NCI-H82 treated with DMSO at 0.1 percent for 48 hours (cell line): Measurements from ENCODE around the gene DPEP3.
"Not testable (repeated sequence)": the region's sequence is repeated elsewhere in the genome, so short reads cannot be mapped to it uniquely, and the experiment has no call there.

Source experiments
- DNase-seq: peaks from one replicate; lab custom pipeline; 2025; ENCODE audit not compliant: unreplicated experiment; lab: John Stamatoyannopoulos, UW

Gene DPEP3

DNA sequence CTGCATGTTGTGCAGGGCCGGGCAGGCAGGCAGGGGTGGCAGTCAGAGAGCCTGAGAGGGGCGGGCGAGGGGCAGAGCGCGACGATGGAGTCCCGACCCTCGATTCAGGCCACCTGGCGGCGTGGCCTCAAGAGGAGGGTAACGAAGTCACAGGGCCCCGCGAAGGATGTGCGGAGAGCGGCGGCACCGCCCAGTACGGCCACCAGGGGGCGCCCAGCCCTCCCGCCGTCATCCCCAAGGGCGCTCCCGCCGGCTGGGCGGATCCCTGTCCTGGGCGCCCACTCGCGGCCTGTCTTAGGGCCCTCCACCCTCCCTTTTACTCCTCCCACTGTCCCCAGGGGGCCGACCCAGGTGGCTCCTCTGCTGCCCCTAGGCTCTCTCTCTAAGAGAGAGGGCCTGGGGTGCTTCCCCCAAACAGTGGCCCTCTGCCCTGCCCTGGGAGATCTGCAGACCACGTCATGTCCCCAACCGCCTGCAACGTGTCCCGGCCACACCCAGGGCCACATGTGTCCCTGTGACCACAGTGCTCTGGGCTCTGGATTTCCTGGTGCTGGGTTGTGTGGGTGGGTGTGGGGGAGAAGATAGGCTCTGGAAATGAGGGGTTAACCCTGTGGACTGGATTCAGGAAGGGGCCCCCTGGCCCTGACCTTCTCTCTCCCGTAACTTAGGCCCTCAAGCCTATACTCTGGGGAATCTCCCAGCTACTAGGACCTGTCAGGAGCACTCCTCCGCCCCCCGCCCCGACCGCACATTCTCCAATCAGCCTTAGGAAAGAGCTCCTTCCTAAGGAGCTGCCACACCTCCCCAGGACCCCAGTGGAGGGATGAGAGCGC, 13.1 kb upstream of the DPEP3 start:
- peak; percentile 46 for DNase-seq

DNA sequence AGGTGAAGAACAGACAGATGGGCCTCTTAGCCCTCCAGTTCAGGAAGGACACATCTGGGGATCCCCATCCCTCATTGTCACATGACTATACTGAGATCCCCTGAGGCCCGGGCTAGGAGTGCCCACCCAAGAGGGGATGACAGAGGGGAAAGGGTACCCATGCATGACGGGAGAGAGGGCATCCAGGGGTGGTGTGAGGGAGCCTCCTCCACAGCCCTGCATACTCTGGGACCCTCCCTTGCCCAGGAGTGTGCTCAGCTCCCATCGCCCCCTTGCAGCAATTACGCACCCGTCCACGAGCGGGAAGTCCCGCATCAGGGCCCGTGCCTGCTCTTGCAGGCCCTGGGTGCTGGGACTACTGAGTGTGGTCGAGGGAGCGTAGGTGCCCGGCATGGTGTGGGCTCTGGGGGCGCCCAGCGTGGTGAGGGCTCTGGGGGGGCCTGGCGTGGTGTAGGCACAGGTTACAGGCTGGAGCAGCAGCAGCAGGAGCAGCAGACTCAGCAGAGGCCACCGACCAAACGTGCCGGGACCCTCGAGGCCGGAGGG, 12.4 kb upstream of the DPEP3 start:
- no peak for DNase-seq

DNA sequence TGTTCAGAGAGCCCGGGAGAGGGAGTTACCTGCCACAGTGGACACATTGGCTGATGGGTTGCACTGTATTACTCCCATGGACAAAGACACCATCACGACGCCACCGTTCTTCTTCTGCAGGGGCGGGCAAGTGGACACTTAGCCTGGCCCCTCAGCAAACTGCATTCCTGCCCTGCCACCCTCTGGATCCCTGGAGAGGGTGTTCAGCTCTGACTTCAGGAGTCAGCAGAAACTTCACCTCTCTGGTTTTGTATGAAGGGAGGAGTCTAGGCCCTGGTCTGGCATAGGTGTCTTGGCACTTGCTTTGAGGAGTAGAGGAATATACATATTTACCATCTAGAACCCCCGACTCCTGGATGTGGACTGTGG, 9.7 kb upstream of the DPEP3 start:
- no peak for DNase-seq

DNA sequence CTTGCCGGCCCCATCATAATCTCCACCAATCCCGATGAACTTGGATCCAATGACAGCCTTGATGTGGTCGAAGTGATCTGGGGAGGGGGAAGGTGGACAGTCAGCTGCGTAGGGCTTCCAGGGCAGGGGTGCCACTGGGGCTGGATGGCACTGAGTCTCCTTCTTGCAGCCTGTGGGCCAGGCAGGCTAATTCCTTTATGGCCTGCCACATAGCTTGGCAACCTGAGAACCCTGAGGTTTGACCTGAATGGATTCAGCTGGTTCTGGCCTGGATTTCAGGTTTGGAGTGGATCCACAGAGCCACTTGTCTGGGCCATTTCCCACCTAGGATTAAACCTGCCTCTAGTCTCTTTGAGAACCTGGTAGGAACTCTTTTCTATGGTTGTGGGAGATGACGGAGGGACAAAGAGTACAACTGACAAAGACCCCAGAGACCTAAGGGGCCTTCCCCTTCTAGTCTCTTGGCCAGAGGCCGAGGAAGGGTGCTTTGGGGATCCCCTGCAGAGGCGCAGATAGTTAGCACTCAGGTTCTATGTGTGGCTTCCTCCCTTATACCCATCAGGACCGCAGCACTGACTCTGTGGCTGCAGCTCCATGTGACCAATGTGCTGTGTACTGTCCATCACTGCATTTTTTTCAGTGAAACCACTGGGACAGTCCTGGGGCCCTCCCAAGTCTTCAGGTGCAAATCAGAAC, 9.2 kb upstream of the DPEP3 start:
- no peak for DNase-seq

DNA sequence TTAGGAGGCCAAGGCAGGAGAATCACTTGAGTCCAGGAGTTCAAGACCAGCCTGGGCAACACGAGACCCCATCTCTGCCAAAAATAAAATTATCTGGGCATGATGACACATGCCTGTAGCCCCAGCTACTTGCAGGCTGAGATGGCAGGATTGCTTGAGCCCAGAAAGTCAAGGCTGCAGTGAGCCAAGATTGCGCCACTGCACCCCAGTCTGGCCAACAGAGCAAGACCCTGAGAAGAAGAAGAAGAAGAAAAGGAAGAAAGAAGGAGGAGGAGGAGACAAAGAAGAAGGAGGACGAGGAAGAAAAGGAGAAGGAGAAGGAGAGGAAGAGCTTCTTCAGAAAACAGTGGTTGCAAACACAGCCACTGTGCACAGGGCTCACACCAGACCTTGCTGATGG, 8.4 kb upstream of the DPEP3 start:
- no peak for DNase-seq

DNA sequence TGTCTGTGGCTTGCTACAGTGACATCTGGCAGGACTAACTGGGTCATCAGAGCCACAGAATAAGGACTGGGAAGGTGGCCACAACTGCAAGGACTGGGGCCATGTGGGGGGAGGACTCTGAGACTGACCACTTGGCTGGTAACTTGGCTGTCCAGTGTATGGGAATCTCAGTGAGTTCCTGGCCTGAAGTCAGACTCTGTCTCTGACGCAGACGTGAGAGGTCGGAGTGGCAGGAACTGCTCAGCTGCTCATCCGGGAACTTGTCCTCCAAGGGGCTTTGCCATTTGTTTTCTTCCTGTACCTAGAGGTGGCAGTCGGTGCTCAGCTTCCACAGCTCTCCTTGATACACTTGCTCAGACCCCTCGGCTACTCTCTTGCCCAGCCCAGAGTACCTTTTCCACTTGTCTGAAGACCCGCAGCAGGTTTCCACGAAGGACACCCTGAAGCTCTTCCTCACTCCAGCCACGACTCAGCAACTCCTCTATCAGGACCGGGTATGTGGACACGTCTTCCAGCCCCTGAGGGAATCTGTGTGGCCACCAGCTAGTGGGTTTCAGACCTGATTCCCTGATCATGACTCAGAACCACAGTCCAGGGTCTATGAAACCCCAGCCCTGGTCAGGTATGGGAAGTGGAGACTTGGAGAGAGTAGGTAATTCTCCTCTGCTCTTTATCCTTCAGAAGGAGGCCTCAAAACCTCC, 7.3 kb upstream of the DPEP3 start:
- no peak for DNase-seq

DNA sequence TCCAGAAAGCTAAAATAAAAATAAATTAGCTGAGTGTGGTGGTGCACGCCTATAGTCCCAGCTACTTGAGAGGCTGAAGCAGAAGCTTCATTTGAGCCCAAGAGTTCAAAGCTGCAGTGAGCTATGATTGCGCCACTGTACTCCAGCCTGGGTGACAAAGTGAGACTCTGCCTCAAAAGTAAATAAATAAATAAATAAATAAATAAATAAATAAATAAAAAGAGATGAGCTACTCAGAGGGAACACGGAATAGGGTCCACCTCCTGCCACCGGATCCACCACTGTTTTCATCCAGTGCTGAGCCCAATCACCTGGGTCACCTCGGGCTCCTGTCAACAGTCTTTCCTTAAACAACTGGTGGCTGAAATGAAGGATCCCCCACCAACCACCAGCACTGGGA, 6.7 kb upstream of the DPEP3 start:
- no peak for DNase-seq

DNA sequence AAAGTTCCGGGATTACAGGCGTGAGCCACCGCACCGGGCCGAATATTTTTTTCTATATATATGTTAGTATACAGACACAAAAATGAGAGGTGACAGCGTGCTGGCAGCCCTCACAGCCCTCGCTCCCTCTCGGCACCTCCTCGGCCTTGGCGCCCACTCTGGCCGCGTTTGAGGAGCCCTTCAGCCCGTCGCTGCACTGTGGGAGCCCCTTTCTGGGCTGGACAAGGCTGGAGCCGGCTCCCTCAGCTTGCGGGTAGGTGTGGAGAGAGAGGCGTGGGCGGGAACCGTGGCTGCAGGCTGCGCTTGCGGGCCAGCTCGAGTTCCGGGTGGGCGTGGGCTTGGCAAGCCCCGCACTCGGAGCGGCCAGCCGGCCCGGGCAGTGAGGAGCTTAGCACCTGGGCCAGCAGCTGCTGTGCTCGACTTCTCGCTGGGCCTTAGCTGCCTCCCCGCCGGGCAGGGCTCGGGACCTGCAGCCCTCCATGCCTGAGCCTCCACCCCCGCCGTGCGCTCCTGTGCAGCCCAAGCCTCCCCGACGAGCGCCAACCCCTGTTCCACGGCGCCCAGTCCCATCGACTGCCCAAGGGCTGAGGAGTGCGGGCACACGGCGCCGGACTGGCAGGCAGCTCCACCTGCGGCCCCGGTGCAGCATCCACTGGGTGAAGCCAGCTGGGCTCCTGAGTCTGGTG, 1.9 kb upstream of the DPEP3 start:
- DNase-seq: no peak

DNA sequence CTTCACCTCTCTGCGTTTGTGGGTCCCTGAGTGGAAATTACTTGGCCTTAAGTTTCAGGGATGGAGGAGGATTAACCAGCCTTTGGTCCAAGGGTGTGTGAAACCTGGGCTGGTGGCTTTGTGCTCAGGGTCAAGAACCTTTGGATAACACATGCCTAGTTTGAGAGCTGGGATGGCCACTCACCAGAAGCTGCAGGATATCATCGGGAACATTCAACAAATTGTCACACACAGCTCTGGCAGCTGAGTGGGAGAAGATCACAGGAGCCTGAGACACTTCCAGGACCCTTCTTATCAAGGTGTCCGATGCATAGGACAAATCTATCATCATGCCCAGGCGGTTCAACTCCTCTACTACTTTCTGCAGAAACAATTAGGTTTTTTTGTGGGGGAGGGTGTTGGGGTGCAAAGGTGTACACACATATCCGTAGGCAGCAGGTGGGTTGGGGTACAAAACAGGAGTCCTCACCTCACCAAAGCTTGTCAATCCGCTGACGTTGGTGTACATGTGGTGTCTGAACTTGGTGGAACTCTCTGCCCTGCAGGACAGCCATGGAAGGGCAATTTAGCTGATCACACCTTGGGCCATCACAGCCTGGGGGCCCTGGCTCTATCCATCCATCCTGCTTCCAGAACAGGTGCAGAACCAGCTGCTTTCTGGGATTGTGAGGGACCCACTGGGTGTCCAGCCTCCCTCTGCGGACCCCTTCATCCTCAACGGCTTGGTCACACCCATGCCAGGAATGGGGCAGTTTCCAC, 2.7 kb downstream of the DPEP3 start:
- no peak for DNase-seq

DNA sequence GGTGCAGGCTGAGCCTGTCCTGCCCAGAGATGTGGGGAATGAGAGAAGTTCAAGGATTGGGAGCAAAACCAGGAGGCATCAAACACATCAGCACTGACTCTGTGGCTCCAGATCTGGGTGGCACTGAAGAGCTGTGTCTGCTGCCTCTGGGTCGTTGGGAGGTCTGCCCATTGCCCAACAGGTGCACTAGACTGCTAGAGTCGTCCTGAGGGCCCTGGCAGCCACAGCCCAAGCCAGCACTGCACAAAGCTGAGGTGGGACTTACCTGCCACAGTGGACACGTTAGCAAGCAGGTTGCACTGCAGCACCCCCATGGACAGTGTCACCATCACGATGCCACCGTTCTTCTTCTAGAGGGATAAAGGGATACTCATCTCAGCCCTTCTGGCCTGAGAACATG, 3.3 kb downstream of the DPEP3 start:
- DNase-seq: no peak

DNA sequence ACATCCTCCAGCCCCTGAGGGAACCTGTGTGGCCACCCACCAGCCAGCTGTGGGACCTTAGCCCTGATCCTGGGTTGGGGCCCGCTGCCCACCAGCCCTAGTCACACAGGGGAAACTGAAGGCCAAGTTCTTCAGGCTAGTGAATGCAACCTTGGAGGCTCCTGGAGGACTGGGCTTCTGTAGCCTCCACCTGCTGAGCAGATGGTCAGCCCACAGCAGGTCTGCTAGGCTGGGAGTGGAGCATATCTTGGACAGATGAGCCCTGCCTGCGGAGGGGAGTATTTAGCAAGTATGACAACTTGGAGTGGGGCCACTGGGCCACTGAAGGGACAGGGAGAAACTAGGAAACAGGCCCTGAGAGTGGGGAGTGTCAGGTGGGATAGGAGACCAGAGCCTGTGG, 4.1 kb downstream of the DPEP3 start:
- DNase-seq: no peak

DNA sequence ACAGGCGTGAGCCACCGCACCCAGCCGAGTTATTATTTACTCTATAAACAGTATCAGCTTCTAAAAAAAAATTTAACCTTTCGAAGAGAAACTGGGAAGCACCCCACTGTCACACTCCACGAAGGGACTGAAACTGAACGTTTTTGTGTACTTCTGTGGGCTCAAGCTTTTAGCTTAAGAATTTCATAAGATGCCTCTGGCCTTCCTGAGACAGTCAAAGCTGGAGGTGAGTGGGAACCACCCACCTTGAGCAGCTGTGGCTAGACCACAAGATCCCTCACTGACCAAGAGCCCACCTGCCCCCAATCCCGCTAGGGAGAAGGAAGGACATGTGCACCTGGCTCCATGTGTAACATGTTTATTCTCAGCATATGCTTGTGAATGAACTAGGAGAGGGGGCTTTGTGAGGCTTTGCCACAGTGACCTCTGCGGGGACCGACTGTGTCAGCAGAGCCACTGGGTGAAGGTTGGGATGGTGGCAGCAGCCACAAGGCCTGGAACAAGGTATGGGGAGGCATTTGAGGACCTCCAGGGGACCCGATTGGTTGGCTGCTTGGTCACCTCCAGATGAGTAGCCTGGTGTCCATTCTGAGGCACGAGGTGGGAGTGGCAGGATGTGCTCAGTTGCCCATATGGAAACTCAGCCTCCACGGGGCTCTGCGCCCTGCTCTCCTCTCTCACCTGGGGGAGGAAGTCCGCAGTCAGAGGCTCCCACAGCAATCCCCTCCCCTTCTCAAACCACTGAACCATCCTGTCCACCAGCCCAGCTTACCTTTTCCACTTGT, 4.8 kb downstream of the DPEP3 start:
- DNase-seq: no peak

DNA sequence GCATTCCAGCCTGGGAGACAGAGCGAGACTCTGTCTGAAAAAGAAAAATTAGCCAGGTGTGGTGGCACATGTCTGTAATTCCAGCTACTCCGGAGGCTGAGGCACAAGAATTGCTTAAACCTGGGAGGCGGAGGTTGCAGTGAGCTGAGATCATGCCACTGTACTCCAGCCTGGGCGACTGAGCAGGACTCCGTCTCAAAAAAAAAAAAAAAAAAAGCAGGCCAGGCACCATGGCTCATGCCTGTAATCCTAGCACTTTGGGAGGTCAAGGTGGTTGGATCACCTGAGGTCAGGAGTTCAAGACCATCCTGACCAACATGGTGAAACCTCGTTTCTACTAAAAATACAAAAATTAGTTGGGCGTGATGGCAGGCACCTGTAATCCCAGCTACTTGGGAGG, 8.0 kb downstream of the DPEP3 start:
- DNase-seq: not testable (repeated sequence)

DNA sequence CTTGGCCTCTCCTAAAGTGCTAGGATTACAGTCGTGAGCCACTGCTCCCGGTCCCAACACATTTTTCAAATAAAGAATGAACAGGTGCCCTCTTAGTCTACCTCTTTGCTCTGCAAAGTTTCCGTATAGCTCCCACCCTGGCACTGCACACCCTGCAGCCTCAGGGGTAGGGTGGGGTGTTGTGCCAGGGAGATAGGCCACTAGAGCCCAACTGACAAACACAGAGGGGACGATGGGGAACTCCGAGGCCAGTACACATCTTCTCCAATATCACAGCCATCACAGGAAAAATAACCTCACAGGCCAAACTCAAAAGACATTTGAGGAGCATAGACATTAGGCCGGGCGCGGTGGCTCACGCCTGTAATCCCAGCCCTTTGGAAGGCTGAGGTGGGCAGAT, 9.2 kb downstream of the DPEP3 start:
- no peak for DNase-seq

DNA sequence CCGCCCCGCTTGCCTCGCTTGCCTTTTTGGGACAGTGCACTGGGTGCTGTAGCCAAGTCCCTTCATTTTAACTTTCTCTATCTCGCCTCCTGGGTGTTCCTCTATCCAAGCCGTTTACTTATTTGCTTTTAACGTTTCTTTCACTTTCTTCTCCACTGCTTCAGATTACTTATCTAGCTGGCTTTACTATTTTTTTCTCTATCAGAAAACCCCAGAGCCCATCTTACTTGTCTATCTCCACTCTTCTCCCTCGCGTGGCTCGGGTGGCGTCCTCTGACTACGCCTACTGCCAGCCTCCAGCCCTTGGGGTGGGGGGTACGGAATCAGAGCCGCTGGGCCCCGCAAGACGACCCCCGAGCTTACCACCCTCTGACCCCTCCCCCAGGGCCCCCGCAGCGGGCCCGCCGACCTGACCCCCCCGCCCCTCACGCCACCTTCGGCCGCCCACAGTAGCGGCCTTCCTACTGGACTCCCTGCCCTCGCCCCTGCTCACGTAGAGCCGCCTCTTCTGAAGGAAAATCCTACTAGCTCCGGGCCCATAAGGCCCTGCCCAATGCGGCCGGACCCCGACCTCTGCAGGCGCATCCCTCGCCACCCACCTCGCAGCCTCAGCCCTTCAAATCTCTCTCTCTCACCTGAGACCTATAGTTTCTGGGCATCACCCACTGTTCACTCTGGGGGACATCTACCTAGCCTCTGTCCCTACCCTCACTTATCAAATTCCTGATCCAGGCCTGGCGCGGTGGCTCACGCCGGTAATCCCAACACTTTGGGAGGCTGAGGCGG, 10.9 kb downstream of the DPEP3 start:
- DNase-seq: no peak

DNA sequence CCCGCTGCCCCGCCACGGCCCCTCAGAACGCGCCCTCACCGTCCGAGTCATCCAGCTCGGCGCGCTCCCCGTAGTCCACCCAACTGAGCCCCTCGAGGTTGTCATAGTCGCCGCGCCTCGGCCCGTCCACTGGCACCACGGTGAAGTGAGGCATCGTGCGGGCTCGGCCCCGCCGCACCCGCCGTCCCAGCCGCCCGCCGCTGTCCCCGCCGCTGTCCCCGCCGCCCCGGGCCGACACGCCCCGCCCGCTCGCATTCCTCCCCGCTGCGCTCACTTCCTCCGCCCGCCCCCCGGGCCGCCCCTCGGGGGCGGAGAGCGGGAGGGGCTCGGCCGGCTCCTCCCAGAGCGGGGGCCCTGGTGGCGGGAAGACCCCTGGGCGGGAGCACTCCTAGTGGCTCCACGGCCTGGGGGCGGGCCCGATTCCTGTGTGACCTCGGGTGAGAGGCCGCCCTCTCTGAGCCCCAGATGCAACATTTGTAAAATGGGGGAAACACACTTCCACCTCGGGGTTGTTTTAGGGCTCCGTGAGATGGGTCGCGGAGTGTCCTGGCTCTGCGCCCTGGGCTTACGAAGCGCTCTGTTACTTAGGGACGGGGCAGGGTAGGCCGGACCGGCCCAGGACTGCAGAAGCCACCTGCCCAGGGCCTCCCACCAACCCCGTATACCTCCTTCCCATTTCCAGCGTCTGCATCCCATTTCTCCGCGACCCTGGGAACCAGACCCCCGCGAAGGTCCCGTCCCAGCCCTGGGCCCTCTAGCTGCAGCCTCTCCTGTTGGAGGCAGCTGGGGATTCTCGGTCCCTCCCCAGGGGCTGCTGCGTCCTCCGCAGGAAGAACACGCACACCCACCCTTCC, 11.7 kb downstream of the DPEP3 start, which contains the start of gene SLC12A4:
TSS of gene SLC12A4 (minus strand) at position 238 of the 854 bp plus-strand sequence. CDS start at position 154, 84 bp downstream.
- DNase-seq: peak; percentile 3

DNA sequence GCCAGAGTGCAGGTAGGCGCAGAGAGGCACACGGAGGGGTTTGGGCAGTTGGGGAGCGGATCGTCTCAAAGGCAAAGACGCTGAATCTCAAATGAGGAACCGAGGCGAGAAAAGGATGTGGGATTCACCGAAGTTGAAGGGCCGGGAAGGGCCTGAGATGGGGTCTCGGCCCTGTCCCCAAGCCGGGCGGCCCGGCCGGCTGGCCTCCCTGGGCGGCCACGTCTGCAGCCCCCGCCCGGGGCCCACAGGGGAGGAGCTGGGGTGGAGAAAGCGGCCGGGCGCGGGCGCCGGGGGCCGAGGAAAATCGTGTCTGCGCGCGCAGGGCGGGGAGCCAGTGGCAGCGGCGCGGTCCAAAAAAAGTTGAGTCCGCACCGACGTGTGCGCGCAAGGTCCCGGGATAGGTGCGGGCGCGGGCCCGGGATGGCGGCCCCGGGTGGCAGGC, 12.3 kb downstream of the DPEP3 start:
- no peak for DNase-seq
